T-helper 2 cell (primary cell): ENCODE data around the gene EML1.
A peak's percentile ranks its signal among the peaks of the same experiment; 100 is the strongest.

ENCODE experiments used
- DNase-seq, 5 experiments: peaks; one replicate each; pipeline versions ENCODE4 v3.0.0 to v3.0.0-alpha.2; 2012 to 2022

EML1 gene

GRCh38 chr14:99805757-99806439 is 12.7 kb downstream of the EML1 start:
- DNase-seq: no peak

- DNase-seq: no peak
Observed at GRCh38 chr14:99806836-99807235, 13.6 kb downstream of the EML1 start.

- DNase-seq: no peak
Observed at GRCh38 chr14:99807413-99808153, 14.4 kb downstream of the EML1 start.

- no peak for DNase-seq
Observed at GRCh38 chr14:99808154-99808505, 14.9 kb downstream of the EML1 start.

GRCh38 chr14:99808515-99808914 is 15.3 kb downstream of the EML1 start:
- no peak for DNase-seq

GRCh38 chr14:99809360-99809759 is 16.1 kb downstream of the EML1 start:
- DNase-seq: no peak

GRCh38 chr14:99809859-99810558 is 16.8 kb downstream of the EML1 start:
- DNase-seq: no peak

- no peak for DNase-seq
Observed at GRCh38 chr14:99810559-99810874, 17.3 kb downstream of the EML1 start.

GRCh38 chr14:99812096-99812750 is 19.0 kb downstream of the EML1 start:
- no peak for DNase-seq

- no peak for DNase-seq
Observed at GRCh38 chr14:99812892-99813291, 19.7 kb downstream of the EML1 start.

- no peak for DNase-seq
Observed at GRCh38 chr14:99815696-99816095, 22.5 kb downstream of the EML1 start.

GRCh38 chr14:99816217-99816616 is 23.0 kb downstream of the EML1 start:
- no peak for DNase-seq

GRCh38 chr14:99816642-99817041 is 23.4 kb downstream of the EML1 start:
- DNase-seq: no peak

GRCh38 chr14:99817331-99817730 is 24.1 kb downstream of the EML1 start:
- no peak for DNase-seq

- DNase-seq: no peak
Observed at GRCh38 chr14:99818503-99819036, 25.4 kb downstream of the EML1 start.

- DNase-seq: peak in 1 of 5 experiments; percentile 3
Observed at GRCh38 chr14:99819514-99819913, 26.3 kb downstream of the EML1 start.

GRCh38 chr14:99820702-99821331 is 27.6 kb downstream of the EML1 start:
- DNase-seq: no peak

- peak in 1 of 5 experiments; percentile 61 for DNase-seq
Observed at GRCh38 chr14:99821519-99822508, 28.6 kb downstream of the EML1 start.

GRCh38 chr14:99822800-99823455 is 29.7 kb downstream of the EML1 start:
- no peak for DNase-seq

GRCh38 chr14:99824776-99825175 is 31.6 kb downstream of the EML1 start:
- DNase-seq: no peak

GRCh38 chr14:99829450-99829849 is 36.2 kb downstream of the EML1 start:
- no peak for DNase-seq
